ENCODE measurements around the gene PLA2G15. TPM values are rescaled to one million over a fixed set of nuclear protein-coding genes. Genes with fewer than 3 reads are reported as not detected.

PLA2G15 gene
- total RNA-seq, 1 experiment from 2014 or later = 10.2 TPM

DNA sequence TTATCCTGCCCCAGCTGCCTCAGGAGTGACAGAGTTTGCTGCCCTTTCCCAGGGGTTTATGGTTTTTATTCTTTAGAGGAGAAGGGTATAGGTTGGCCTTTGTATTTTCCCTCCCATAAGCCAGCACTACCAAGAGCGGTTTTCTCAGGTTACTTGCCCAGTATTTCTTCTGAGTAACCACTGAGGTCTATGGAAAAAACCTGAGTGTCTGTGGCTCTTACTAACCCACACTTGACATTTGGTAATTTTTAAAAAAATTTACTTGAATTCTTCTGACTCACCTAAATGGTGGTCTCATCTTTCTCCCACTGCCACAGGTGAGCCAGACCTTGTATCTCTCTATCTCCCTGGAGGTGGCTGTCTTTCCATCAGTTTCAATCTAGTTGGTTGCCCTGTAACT lies 25.2 kb downstream of the PLA2G15 start:
- ATAC-seq = no peak
- H3K4me3 Mint-ChIP-seq = no peak overlapping the region
- TF ChIP-seq CREB1 (CRISPR knock-in tag; IDR thresholded peaks at IDR 0.05) = no peak
- no peak for TF ChIP-seq RORB (CRISPR knock-in tag; IDR thresholded peaks at IDR 0.05)
- no peak for TF ChIP-seq NFYB (CRISPR knock-in tag; conservative IDR thresholded peaks at IDR 0.05; ENCODE audit: low read depth)
- TF ChIP-seq CREM (CRISPR knock-in tag; IDR thresholded peaks at IDR 0.05) = no peak
- TF ChIP-seq, protein P1, sequence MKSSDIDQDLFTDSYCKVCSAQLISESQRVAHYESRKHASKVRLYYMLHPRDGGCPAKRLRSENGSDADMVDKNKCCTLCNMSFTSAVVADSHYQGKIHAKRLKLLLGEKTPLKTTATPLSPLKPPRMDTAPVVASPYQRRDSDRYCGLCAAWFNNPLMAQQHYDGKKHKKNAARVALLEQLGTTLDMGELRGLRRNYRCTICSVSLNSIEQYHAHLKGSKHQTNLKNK (CRISPR knock-in tag; IDR thresholded peaks at IDR 0.05) = no peak
- TF ChIP-seq JAZF1 (CRISPR knock-in tag; IDR thresholded peaks at IDR 0.05) = no peak
- no peak for TF ChIP-seq IRF2 (CRISPR knock-in tag; IDR thresholded peaks at IDR 0.05; ENCODE audit: borderline replicate concordance, low read depth)
- TF ChIP-seq, protein P2, sequence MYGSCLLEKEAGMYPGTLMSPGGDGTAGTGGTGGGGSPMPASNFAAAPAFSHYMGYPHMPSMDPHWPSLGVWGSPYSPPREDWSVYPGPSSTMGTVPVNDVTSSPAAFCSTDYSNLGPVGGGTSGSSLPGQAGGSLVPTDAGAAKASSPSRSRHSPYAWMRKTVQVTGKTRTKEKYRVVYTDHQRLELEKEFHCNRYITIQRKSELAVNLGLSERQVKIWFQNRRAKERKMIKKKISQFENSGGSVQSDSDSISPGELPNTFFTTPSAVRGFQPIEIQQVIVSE (CRISPR knock-in tag; IDR thresholded peaks at IDR 0.05; ENCODE audit: borderline replicate concordance) = no peak
- TF ChIP-seq, protein P3, sequence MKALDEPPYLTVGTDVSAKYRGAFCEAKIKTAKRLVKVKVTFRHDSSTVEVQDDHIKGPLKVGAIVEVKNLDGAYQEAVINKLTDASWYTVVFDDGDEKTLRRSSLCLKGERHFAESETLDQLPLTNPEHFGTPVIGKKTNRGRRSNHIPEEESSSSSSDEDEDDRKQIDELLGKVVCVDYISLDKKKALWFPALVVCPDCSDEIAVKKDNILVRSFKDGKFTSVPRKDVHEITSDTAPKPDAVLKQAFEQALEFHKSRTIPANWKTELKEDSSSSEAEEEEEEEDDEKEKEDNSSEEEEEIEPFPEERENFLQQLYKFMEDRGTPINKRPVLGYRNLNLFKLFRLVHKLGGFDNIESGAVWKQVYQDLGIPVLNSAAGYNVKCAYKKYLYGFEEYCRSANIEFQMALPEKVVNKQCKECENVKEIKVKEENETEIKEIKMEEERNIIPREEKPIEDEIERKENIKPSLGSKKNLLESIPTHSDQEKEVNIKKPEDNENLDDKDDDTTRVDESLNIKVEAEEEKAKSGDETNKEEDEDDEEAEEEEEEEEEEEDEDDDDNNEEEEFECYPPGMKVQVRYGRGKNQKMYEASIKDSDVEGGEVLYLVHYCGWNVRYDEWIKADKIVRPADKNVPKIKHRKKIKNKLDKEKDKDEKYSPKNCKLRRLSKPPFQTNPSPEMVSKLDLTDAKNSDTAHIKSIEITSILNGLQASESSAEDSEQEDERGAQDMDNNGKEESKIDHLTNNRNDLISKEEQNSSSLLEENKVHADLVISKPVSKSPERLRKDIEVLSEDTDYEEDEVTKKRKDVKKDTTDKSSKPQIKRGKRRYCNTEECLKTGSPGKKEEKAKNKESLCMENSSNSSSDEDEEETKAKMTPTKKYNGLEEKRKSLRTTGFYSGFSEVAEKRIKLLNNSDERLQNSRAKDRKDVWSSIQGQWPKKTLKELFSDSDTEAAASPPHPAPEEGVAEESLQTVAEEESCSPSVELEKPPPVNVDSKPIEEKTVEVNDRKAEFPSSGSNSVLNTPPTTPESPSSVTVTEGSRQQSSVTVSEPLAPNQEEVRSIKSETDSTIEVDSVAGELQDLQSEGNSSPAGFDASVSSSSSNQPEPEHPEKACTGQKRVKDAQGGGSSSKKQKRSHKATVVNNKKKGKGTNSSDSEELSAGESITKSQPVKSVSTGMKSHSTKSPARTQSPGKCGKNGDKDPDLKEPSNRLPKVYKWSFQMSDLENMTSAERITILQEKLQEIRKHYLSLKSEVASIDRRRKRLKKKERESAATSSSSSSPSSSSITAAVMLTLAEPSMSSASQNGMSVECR (CRISPR knock-in tag; IDR thresholded peaks at IDR 0.05; ENCODE audit: borderline replicate concordance) = no peak
- no peak for TF ChIP-seq EMX1 (CRISPR knock-in tag; IDR thresholded peaks at IDR 0.05)
- TF ChIP-seq, protein P4, sequence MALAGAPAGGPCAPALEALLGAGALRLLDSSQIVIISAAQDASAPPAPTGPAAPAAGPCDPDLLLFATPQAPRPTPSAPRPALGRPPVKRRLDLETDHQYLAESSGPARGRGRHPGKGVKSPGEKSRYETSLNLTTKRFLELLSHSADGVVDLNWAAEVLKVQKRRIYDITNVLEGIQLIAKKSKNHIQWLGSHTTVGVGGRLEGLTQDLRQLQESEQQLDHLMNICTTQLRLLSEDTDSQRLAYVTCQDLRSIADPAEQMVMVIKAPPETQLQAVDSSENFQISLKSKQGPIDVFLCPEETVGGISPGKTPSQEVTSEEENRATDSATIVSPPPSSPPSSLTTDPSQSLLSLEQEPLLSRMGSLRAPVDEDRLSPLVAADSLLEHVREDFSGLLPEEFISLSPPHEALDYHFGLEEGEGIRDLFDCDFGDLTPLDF (CRISPR knock-in tag; IDR thresholded peaks at IDR 0.05) = no peak
- TF ChIP-seq ZNF232 (CRISPR knock-in tag; IDR thresholded peaks at IDR 0.05) = no peak
- TF ChIP-seq FOXK1 (CRISPR knock-in tag; IDR thresholded peaks at IDR 0.05) = no peak
- H3K4me1 Mint-ChIP-seq = peaks cover 27% of the 10 kb centered on the region
- DNase-seq (ENCODE audit: low spot score) = no peak
- CTCF ChIA-PET = no interaction called here
- no peaks in the 10 kb centered on the region for H3K9me3 Mint-ChIP-seq
- H3K36me3 Mint-ChIP-seq = peaks cover 12% of the 10 kb centered on the region
- no peaks in the 10 kb centered on the region; the same call in 1 of the 2 replicates for H3K27me3 Mint-ChIP-seq (ENCODE audit: low read depth)
- no peak overlapping the region for H3K27ac Mint-ChIP-seq
- POLR2A ChIA-PET = interaction anchor here (0.6 kb wide), 1 partner anchor 30 kb away, joined by 4 read pairs; no protein-coding TSS in a partner anchor

DNA sequence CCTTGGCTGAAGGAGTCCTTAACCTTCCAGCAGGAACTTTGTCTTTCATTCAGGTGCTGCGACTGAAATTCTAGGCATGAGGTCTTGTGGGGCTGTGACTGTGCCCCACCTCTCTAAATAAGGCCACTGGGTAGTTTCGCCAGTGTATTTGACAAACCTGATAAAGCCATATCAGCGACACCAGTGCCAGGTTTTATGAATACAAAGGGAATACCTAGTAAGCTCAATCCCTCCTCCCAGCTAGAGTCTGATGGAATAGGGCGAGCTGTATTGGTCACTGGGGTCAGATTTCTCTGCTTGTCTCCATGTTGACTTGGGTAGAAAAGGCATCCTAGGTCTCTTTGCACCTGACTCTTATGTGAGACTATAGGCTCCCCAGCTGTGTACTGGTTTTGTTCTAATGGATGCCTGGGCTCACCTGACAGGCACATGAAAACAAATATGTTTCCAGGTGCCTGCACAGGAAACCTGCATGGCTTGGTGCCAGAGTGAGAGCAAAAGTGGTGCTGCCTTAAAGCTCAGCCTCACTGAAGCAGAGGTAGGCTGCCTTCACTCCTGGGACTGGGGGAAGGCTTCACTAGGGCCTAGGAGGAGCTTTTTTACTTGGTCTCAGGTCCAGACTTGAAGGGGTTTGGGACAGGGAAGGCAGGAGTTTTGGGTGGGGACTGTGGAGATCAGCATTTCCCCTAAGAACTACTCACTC lies 27.5 kb downstream of the PLA2G15 start:
- POLR2A ChIA-PET = no interaction called here
- no peak overlapping the region for H3K27ac Mint-ChIP-seq
- DNase-seq (ENCODE audit: low spot score) = no peak
- no peaks in the 10 kb centered on the region for H3K9me3 Mint-ChIP-seq
- TF ChIP-seq, protein P5, sequence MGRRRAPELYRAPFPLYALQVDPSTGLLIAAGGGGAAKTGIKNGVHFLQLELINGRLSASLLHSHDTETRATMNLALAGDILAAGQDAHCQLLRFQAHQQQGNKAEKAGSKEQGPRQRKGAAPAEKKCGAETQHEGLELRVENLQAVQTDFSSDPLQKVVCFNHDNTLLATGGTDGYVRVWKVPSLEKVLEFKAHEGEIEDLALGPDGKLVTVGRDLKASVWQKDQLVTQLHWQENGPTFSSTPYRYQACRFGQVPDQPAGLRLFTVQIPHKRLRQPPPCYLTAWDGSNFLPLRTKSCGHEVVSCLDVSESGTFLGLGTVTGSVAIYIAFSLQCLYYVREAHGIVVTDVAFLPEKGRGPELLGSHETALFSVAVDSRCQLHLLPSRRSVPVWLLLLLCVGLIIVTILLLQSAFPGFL (CRISPR knock-in tag; IDR thresholded peaks at IDR 0.05; ENCODE audit: borderline replicate concordance) = no peak
- TF ChIP-seq TEAD4 (CRISPR knock-in tag; IDR thresholded peaks at IDR 0.05) (no peak), FOXP1 (CRISPR knock-in tag; IDR thresholded peaks at IDR 0.05; ENCODE audit: borderline replicate concordance) (no peak), ESRRA (CRISPR knock-in tag; IDR thresholded peaks at IDR 0.05; ENCODE audit: borderline replicate concordance) (no peak), GTF2I (CRISPR knock-in tag; conservative IDR thresholded peaks at IDR 0.05) (no peak)
- TF ChIP-seq, protein P6, sequence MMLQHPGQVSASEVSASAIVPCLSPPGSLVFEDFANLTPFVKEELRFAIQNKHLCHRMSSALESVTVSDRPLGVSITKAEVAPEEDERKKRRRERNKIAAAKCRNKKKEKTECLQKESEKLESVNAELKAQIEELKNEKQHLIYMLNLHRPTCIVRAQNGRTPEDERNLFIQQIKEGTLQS (CRISPR knock-in tag; conservative IDR thresholded peaks at IDR 0.05) = no peak
- peaks cover 16% of the 10 kb centered on the region for H3K4me1 Mint-ChIP-seq
- CTCF ChIA-PET = interaction anchor here (1.4 to 2.8 kb wide), 3 partner anchors 9 to 38 kb away, joined by 4 to 12 read pairs (median 8); partner anchors contain the start of genes PRMT7, SLC7A6 and SLC7A6OS
- H3K27me3 Mint-ChIP-seq (ENCODE audit: low read depth) = no peaks in the 10 kb centered on the region
- H3K4me3 Mint-ChIP-seq = no peak overlapping the region
- H3K36me3 Mint-ChIP-seq = peaks cover 14% of the 10 kb centered on the region
- no peak for ATAC-seq

Measured in WTC11 (cell line).